Measurements from ENCODE around the gene RHOC.

- TF ChIP-seq YY1 (IDR thresholded peaks at IDR 0.05) = no peak
- TF ChIP-seq CTCF (IDR thresholded peaks at IDR 0.05; ENCODE audit: low read depth, low read length, missing input control) = no peak
- no peak for TF ChIP-seq TAF1 (conservative IDR thresholded peaks at IDR 0.05)
- TF ChIP-seq FOXA1 (IDR thresholded peaks at IDR 0.05) = no peak
- no peak for TF ChIP-seq GABPA (IDR thresholded peaks at IDR 0.05 in 1 of 2, conservative IDR thresholded peaks at IDR 0.05 in 1 of 2)
- no peak for TF ChIP-seq EGR1 (IDR thresholded peaks at IDR 0.05; ENCODE audit: low read depth in 2 of 2)
- TF ChIP-seq JUND (IDR thresholded peaks at IDR 0.05) = no peak
- no peak for TF ChIP-seq MAX (IDR thresholded peaks at IDR 0.05)
- no peak for TF ChIP-seq SP1 (IDR thresholded peaks at IDR 0.05)
- no peak for TF ChIP-seq FOXA2 (IDR thresholded peaks at IDR 0.05)
Observed at GRCh38 chr1:112686835-112687234, 20.1 kb downstream of the RHOC start.

Data from liver (tissue), 3 donors.